H1 (cell line): Measurements from ENCODE around the gene PHLDA1. TPM values are rescaled to one million over a fixed set of nuclear protein-coding genes. Genes with fewer than 3 reads are reported as not detected.
A peak's percentile ranks its signal among the peaks of the same experiment; 100 is the strongest.

Experiments used
- CTCF ChIA-PET: fragments of 300-600 bp; sonication (Branson Sonifier 250); formaldehyde crosslinking; loops from one replicate; lab custom pipeline; 2021; ENCODE audit not compliant: partially characterized antibody; lab: Charles Lee
- POLR2A ChIA-PET: fragments of 300-600 bp; sonication (Branson Sonifier 250); formaldehyde crosslinking; loops from one replicate; lab custom pipeline; 2021; ENCODE audit warnings: inconsistent platforms; ENCODE audit not compliant: partially characterized antibody; lab: Charles Lee
- DNase-seq, 2 experiments: peaks; one replicate each; pipeline versions ENCODE4 v3.0.0 to v3.0.0-alpha.2; 2010 to 2022; ENCODE audit warnings: low spot score in 2 of 2, low read depth in 1 of 2, mixed read lengths in 1 of 2
- FAIRE-seq: peaks from 2 replicates; lab custom pipeline; 2011; peaks lifted over from hg19 to GRCh38; lab: Jason Lieb, UNC
- H2AFZ ChIP-seq: 2 replicates; pipeline ENCODE4 v1.8.1; 2012; ENCODE audit warnings: low read length, inconsistent platforms
- H2AK5ac ChIP-seq: 2 replicates; pipeline ENCODE4 v1.6.1; 2013; ENCODE audit warnings: low read depth, low read length
- H2BK120ac ChIP-seq: replicated peaks from 2 replicates; pipeline ENCODE3; 2013; ENCODE audit warnings: low read depth, low read length, inconsistent platforms
- H2BK12ac ChIP-seq: 2 replicates; pipeline ENCODE4 v1.6.1; 2013; ENCODE audit warnings: low read depth, low read length
- H2BK15ac ChIP-seq: 2 replicates; pipeline ENCODE4 v1.6.1; 2013; ENCODE audit warnings: low read length
- H2BK20ac ChIP-seq: 2 replicates; pipeline ENCODE4 v1.6.1; 2013; ENCODE audit warnings: low read length
- H2BK5ac ChIP-seq: 2 replicates; pipeline ENCODE4 v1.6.1; 2013; ENCODE audit warnings: low read depth, low read length
- H3K14ac ChIP-seq: 2 replicates; pipeline ENCODE4 v1.6.1; 2013; ENCODE audit warnings: inconsistent platforms; ENCODE audit not compliant: insufficient read length
- H3K18ac ChIP-seq: 2 replicates; pipeline ENCODE4 v1.6.1; 2013; ENCODE audit warnings: low read length; ENCODE audit errors: extremely low read depth
- H3K23ac ChIP-seq: 2 replicates; pipeline ENCODE4 v1.6.1; 2013; ENCODE audit warnings: inconsistent platforms; ENCODE audit not compliant: insufficient read length
- H3K23me2 ChIP-seq: 2 replicates; pipeline ENCODE4 v1.6.1; 2013; ENCODE audit warnings: low read depth, low read length
- H3K27ac ChIP-seq: 2 replicates; pipeline ENCODE4 v1.6.1; 2011; ENCODE audit warnings: low read depth, low read length, inconsistent platforms
- H3K27me3 ChIP-seq, 4 experiments: replicated peaks in 1 of 4; 1 replicate in 1 of 4; 2 replicates in 3 of 4; pipeline versions ENCODE4 v1.6.1 to v1.8.1; 2011 to 2013; ENCODE audit warnings: low read length in 3 of 4, mild to moderate bottlenecking in 3 of 4, inconsistent platforms in 2 of 4, mixed read lengths in 2 of 4, moderate library complexity in 1 of 4; ENCODE audit not compliant: control insufficient read depth in 3 of 4, insufficient read depth in 3 of 4; ENCODE audit errors: extremely low read depth in 1 of 4
- H3K36me3 ChIP-seq, 4 experiments: 2 replicates each; pipeline versions ENCODE4 v1.6.1 to v1.8.1; 2011 to 2013; ENCODE audit warnings: mild to moderate bottlenecking in 4 of 4, low read length in 3 of 4, moderate library complexity in 2 of 4, control low read depth in 1 of 4, inconsistent platforms in 1 of 4; ENCODE audit not compliant: insufficient read depth in 4 of 4, control insufficient read depth in 2 of 4
- H3K4ac ChIP-seq: replicated peaks from 2 replicates; pipeline ENCODE3; 2013; ENCODE audit warnings: low read length, low read depth, mixed read lengths, inconsistent platforms; ENCODE audit not compliant: insufficient read length
- H3K4me1 ChIP-seq, 4 experiments: replicated peaks in 1 of 4; 1 replicate in 1 of 4; 2 replicates in 3 of 4; pipeline versions ENCODE4 v1.6.1 to v1.8.1; 2011 to 2013; ENCODE audit warnings: low read length in 3 of 4, inconsistent platforms in 2 of 4, mixed read lengths in 1 of 4; ENCODE audit not compliant: insufficient read depth in 4 of 4, control insufficient read depth in 3 of 4
- H3K4me2 ChIP-seq, 2 experiments: 2 replicates each; pipeline versions ENCODE4 v1.6.1 to v1.8.1; 2011 to 2013; ENCODE audit warnings: low read depth in 2 of 2, low read length in 2 of 2, control low read depth in 1 of 2, inconsistent platforms in 1 of 2, mild to moderate bottlenecking in 1 of 2; ENCODE audit not compliant: insufficient read depth in 1 of 2
- H3K4me3 ChIP-seq, 4 experiments: fragments of 200-600, 300-600 bp in 1 of 4; sonication (generic), shearing (Covaris generic), sonication (Bioruptor Twin) in 1 of 4; 2 replicates each; pipeline versions ENCODE4 v1.5.1 to v1.8.1; 2011 to 2016; ENCODE audit warnings: low read length in 4 of 4, low read depth in 3 of 4, control low read depth in 2 of 4, inconsistent platforms in 2 of 4, mild to moderate bottlenecking in 2 of 4, mixed read lengths in 1 of 4, moderate library complexity in 1 of 4; ENCODE audit not compliant: insufficient read depth in 2 of 4; ENCODE audit errors: extremely low read depth in 1 of 4
- H3K56ac ChIP-seq: replicated peaks from 2 replicates; pipeline ENCODE3; 2013; ENCODE audit warnings: low read depth, mild to moderate bottlenecking, mixed read lengths, low read length, inconsistent platforms; ENCODE audit not compliant: insufficient read length
- H3K79me1 ChIP-seq: 2 replicates; pipeline ENCODE4 v1.6.1; 2013; ENCODE audit warnings: low read depth, low read length, control low read depth
- H3K79me2 ChIP-seq, 2 experiments: 2 replicates each; pipeline versions ENCODE4 v1.6.1 to v1.8.1; 2012 to 2013; ENCODE audit warnings: low read length in 2 of 2, mild to moderate bottlenecking in 2 of 2, inconsistent platforms in 1 of 2; ENCODE audit not compliant: insufficient read depth in 2 of 2, control insufficient read depth in 1 of 2
- H3K9ac ChIP-seq, 4 experiments: replicated peaks in 1 of 4; 1 replicate in 1 of 4; 2 replicates in 3 of 4; pipeline versions ENCODE4 v1.6.1 to v1.8.1; 2011 to 2013; ENCODE audit warnings: low read depth in 3 of 4, low read length in 3 of 4, control low read depth in 2 of 4, mild to moderate bottlenecking in 2 of 4, moderate library complexity in 2 of 4, inconsistent platforms in 1 of 4; ENCODE audit errors: extremely low read depth in 1 of 4
- H3K9me3 ChIP-seq, 2 experiments: 2 replicates each; pipeline versions ENCODE4 v1.6.1 to v1.8.1; 2012 to 2013; ENCODE audit warnings: mild to moderate bottlenecking in 2 of 2, moderate library complexity in 2 of 2, control low read depth in 1 of 2, inconsistent platforms in 1 of 2, low read depth in 1 of 2, low read length in 1 of 2, mixed read lengths in 1 of 2; ENCODE audit not compliant: insufficient read depth in 2 of 2
- H4K20me1 ChIP-seq, 2 experiments: replicated peaks in 1 of 2; 2 replicates each; pipeline versions ENCODE3 to v1.8.1; 2011 to 2013; ENCODE audit warnings: inconsistent platforms in 2 of 2, low read length in 2 of 2, mild to moderate bottlenecking in 1 of 2; ENCODE audit not compliant: insufficient read depth in 2 of 2, control insufficient read depth in 1 of 2
- H4K5ac ChIP-seq: 2 replicates; pipeline ENCODE4 v1.6.1; 2013; ENCODE audit warnings: low read length, low read depth, mixed read lengths, inconsistent platforms; ENCODE audit not compliant: insufficient read length
- H4K8ac ChIP-seq: 2 replicates; pipeline ENCODE4 v1.8.0; 2013; ENCODE audit warnings: mild to moderate bottlenecking, moderate library complexity, low read length, inconsistent platforms; ENCODE audit not compliant: insufficient read depth; ENCODE audit errors: extremely low read depth
- H4K91ac ChIP-seq: replicated peaks from 2 replicates; pipeline ENCODE3; 2013; ENCODE audit warnings: low read length, mixed read lengths, inconsistent platforms; ENCODE audit not compliant: insufficient read length
- ASH2L ChIP-seq: fragments of 200-600, 300-600 bp; sonication (generic); IDR thresholded peaks from one replicate; pipeline ENCODE4 v1.7.1; 2017; ENCODE audit warnings: low read length
- CHD2 ChIP-seq: IDR thresholded peaks from 2 replicates; pipeline ENCODE4 v1.6.1; 2012; ENCODE audit warnings: low read length, improper control_type of control experiment
- EZH2 ChIP-seq: fragments of 200-600 bp; sonication (generic); IDR thresholded peaks from 2 replicates; pipeline ENCODE4 v1.7.1; 2012; ENCODE audit warnings: low read depth, mild to moderate bottlenecking, moderate library complexity, low read length, inconsistent platforms; ENCODE audit not compliant: severe bottlenecking
- GABPA ChIP-seq: IDR thresholded peaks from 2 replicates; pipeline ENCODE4 v1.6.1; 2011; ENCODE audit warnings: mild to moderate bottlenecking, low read length, moderate library complexity, borderline replicate concordance; ENCODE audit not compliant: insufficient read depth
- GTF2F1 ChIP-seq: IDR thresholded peaks from 2 replicates; pipeline ENCODE4 v1.6.1; 2012; ENCODE audit warnings: low read depth, low read length, improper control_type of control experiment, borderline replicate concordance
- HDAC2 ChIP-seq, 2 experiments: fragments of 300-600 bp in 1 of 2; sonication (generic) in 1 of 2; IDR thresholded peaks; 2 replicates each; pipeline ENCODE4 v1.6.1; 2011 to 2012; ENCODE audit warnings: low read depth in 2 of 2, low read length in 2 of 2, mild to moderate bottlenecking in 2 of 2, moderate library complexity in 2 of 2, borderline replicate concordance in 1 of 2, inconsistent platforms in 1 of 2
- POU5F1 ChIP-seq: IDR thresholded peaks from 2 replicates; pipeline ENCODE4 v1.6.1; 2011; ENCODE audit warnings: low read depth, mild to moderate bottlenecking, low read length, moderate library complexity
- RBBP5 ChIP-seq: IDR thresholded peaks from 2 replicates; pipeline ENCODE4 v1.7.1; 2012; ENCODE audit warnings: low read depth, mild to moderate bottlenecking, inconsistent platforms, low read length, moderate library complexity, borderline replicate concordance
- SIN3A ChIP-seq, 2 experiments: IDR thresholded peaks in 1 of 2; conservative IDR thresholded peaks in 1 of 2; 2 replicates each; pipeline ENCODE4 v1.6.1; 2011 to 2012; ENCODE audit warnings: low read length in 2 of 2, improper control_type of control experiment in 1 of 2, low read depth in 1 of 2, mild to moderate bottlenecking in 1 of 2
- SP1 ChIP-seq: IDR thresholded peaks from 2 replicates; pipeline ENCODE4 v1.6.1; 2011; ENCODE audit warnings: low read depth, low read length
- SP2 ChIP-seq: IDR thresholded peaks from 2 replicates; pipeline ENCODE4 v1.6.1; 2012; ENCODE audit warnings: mild to moderate bottlenecking, low read length, inconsistent platforms
- SUZ12 ChIP-seq: fragments of 200-600 bp; sonication (generic); IDR thresholded peaks from 2 replicates; pipeline ENCODE4 v1.6.1; 2012; ENCODE audit warnings: mild to moderate bottlenecking, inconsistent platforms, low read length, moderate library complexity, mixed read lengths
- TAF7 ChIP-seq: optimal IDR thresholded peaks from 2 replicates; pipeline ENCODE3; 2011; ENCODE audit warnings: low read depth, mild to moderate bottlenecking, inconsistent platforms, low read length, moderate library complexity, borderline replicate concordance
- TEAD4 ChIP-seq: IDR thresholded peaks from 2 replicates; pipeline ENCODE4 v1.6.1; 2012; ENCODE audit warnings: low read depth, low read length, inconsistent platforms, mixed read lengths
- WGBS, 2 experiments: shearing (Covaris generic) in 1 of 2; methylation state at CpG; one replicate each; pipeline versions ENCODE4 v1.1.6 to v1.1.7; 2013 to 2015; ENCODE audit warnings: low lambda C conversion rate in 2 of 2, mixed read lengths in 2 of 2, inconsistent platforms in 1 of 2, low coverage in 1 of 2, missing lambda C conversion rate in 1 of 2; ENCODE audit not compliant: insufficient replicate concordance in 2 of 2, insufficient coverage in 1 of 2, insufficient read length in 1 of 2; ENCODE audit errors: extremely low coverage in 1 of 2, missing lambda C conversion rate in 1 of 2; 5-methylcytosine and 5-hydroxymethylcytosine counted together
- polyA plus RNA-seq, 7 experiments: library from polyadenylated mRNA; depleted of rRNA in 3 of 7; stranded (reverse) in 5 of 7; unstranded in 2 of 7; fragments of >200 nt in 5 of 7; fragments of 200-250 nt in 2 of 7; gene quantifications; 1 replicate in 5 of 7; 2 replicates in 1 of 7; 4 replicates in 1 of 7; pipeline versions ENCODE4 v1.2.1 to v1.2.3, GENCODE V29; 2011 to 2013; ENCODE audit warnings: missing spikeins in 2 of 7, mixed read lengths in 2 of 7
- total RNA-seq: library from RNA; stranded (reverse); fragmentation: NEBNext Ultra II Directional; extraction: Animal tissue kit (Norgen Biotek cat#: 25700); gene quantifications from 2 replicates; pipeline ENCODE4 v1.2.1, GENCODE V29; 2021

PHLDA1 gene
- total and polyA plus RNA-seq, 2 of the 8 experiments (the other 6 are each of a cell fraction or from before 2014, with no cell fraction given): 18.9 to 19.4 TPM

DNA sequence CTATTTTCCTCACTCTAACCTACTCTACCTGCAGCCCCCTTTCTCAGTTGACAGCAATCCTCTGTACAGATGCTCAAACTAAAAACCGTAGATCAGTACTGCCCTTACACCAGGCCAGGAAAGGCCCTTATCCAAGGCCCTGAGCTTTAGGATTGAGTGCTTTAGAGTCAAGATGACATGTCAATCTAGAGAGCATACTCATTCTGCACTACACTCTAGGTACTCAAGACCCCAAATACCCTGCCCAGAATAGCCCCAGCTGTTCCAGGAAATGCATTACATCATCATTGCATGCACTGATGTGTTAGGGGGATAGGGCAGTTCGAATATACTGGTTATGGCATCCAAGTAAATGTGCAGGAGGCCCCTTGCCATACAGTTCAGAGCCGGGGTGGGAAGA, 3.5 kb upstream of the PHLDA1 start:
- Histone ChIP-seq H3K4me1 (peaks cover 0 to 6% (median 3%) of the 10 kb centered on the region in 4 experiments; a peak in 5 of 7 replicates), H3K14ac (no peak overlapping the region), H3K18ac (no peak overlapping the region), H4K8ac (no peak overlapping the region), H3K27ac (no peak overlapping the region), H3K27me3 (no peaks in the 10 kb centered on the region; a peak in 1 of 7 replicates), H3K79me2 (peaks cover 0 to 11% of the 10 kb centered on the region in 2 experiments; a peak in 2 of 4 replicates), H3K56ac (no peak overlapping the region), H4K20me1 (peaks cover 2 to 7% of the 10 kb centered on the region in 2 experiments), H2AK5ac (no peak overlapping the region), H3K36me3 (no peaks in the 10 kb centered on the region), H2BK12ac (peak overlapping the region; percentile 18; the same call in 1 of the 2 replicates), H3K4me2 (no peak overlapping the region), H4K5ac (no peak overlapping the region), H2BK20ac (no peak overlapping the region), H3K23ac (no peak overlapping the region), H3K9me3 (no peaks in the 10 kb centered on the region), H3K79me1 (peaks cover 4% of the 10 kb centered on the region), H3K9ac (no peak overlapping the region), H3K4ac (peak overlapping the region; percentile 57), H2AFZ (no peak overlapping the region), H3K4me3 (no peak overlapping the region), H4K91ac (no peak overlapping the region), H2BK120ac (no peak overlapping the region), H2BK5ac (no peak overlapping the region), H2BK15ac (0 out of 2 replicates have a peak overlapping the region, but pooled peaks have one; percentile 25), H3K23me2 (peaks cover 17% of the 10 kb centered on the region)
- DNase-seq (no peak), FAIRE-seq (no peak)
- 87% methylated on average over 3 of the region's 3 CpGs; no CpG with 5 or more reads in 1 of the 2 experiments for WGBS, 2 experiments
- ChIA-PET CTCF (interaction anchor here (0.7 to 3.8 kb wide), 5 partner anchors 56 to 550 kb away, joined by 3 to 15 read pairs (median 5); no protein-coding TSS in a partner anchor), POLR2A (interaction anchor here (1.0 to 1.4 kb wide), 3 partner anchors 12 to 75 kb away, joined by 3 to 4 read pairs (median 3); no protein-coding TSS in a partner anchor)
- no peak for TF ChIP-seq ASH2L
- no peak for TF ChIP-seq GABPA
- no peak for TF ChIP-seq SP2
- no peak for TF ChIP-seq GTF2F1
- no peak for TF ChIP-seq RBBP5
- TF ChIP-seq HDAC2 (IDR thresholded peaks at IDR 0.05; ENCODE audit: borderline replicate concordance in 1 of 2, low read depth in 2 of 2, low read length in 2 of 2): no peak
- TF ChIP-seq TAF7: no peak
- TF ChIP-seq CHD2: no peak
- TF ChIP-seq SUZ12: no peak
- no peak for TF ChIP-seq SIN3A (conservative IDR thresholded peaks at IDR 0.05 in 1 of 2, IDR thresholded peaks at IDR 0.05 in 1 of 2; ENCODE audit: low read depth in 1 of 2, low read length in 2 of 2)
- no peak for TF ChIP-seq TEAD4
- no peak for TF ChIP-seq EZH2
- no peak for TF ChIP-seq POU5F1
- no peak for TF ChIP-seq SP1
